K562 (cell line): ENCODE data around the gene ST3GAL5.

Experiments used
- CEBPB ChIP-seq: fragments of 450-650 bp; IDR thresholded peaks from 2 replicates; pipeline ENCODE4 v1.6.1; 2016; ENCODE audit warnings: missing genetic modification characterization, missing compliant biosample characterization
- RAD21 ChIP-seq, 2 experiments: fragments of 250-450 bp in 1 of 2; fragments of 450-650 bp in 1 of 2; sonication (Bioruptor Pico) in 1 of 2; formaldehyde crosslinking in 1 of 2; IDR thresholded peaks in 1 of 2; conservative IDR thresholded peaks in 1 of 2; 2 replicates each; pipeline versions ENCODE4 v1.4.0 to v1.8.0; 2020 to 2022; ENCODE audit warnings: mild to moderate bottlenecking in 2 of 2, moderate library complexity in 1 of 2
- TBP ChIP-seq: optimal IDR thresholded peaks from 2 replicates; pipeline ENCODE3; 2011; ENCODE audit warnings: low read depth, low read length, improper control_type of control experiment
- TEAD2 ChIP-seq: fragments of 450-650 bp; IDR thresholded peaks from 2 replicates; pipeline ENCODE4 v1.6.1; 2016; ENCODE audit warnings: missing genetic modification characterization, control low read depth, missing compliant biosample characterization

DNA sequence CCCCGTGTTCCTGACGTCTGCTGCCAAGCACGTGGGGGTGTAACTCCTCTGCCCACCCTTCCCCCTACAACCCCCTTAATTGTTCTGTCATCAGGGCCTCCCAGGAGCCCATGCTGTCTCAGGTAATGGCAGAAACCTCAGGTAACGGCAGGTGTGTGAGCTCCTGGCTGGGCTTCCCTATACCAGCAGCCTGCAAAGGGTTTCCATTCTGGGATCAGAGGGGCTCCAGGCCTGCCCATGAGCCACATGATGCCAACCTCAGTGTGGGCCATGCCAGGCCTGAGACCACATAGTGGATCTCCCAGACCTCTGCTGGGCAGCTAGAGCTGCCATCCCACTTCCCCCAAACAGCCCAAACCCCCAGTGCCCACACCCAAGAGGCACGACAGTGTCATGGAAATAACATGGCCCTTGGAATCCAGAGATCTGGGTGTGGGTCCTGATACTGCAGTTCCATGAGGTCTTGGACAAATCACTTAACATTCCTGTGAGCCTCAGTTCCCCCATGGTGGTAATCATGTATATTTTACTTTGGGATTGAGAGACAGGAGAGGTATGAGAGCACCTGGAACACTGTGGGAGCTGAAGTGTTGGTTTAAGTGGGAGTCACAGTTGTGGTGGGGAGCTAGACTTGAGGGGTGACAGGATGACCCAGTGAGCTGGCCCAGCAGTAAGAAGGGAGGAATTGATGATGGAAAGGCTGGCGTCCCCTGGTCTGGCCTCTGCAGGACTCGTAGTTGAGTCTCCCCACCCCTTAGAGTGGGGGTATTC is 75.4 kb downstream of the ST3GAL5 start:
- TF ChIP-seq RAD21 (CRISPR knock-in tag; conservative IDR thresholded peaks at IDR 0.05 in 1 of 2, IDR thresholded peaks at IDR 0.05 in 1 of 2) = no peak
- no peak for TF ChIP-seq CEBPB (tag)
- TF ChIP-seq TEAD2 = no peak
- TF ChIP-seq TBP = no peak
